LoVo (cell line): ENCODE measurements around the gene LZTS2.

Experiments used
- DNase-seq: peaks from one replicate; pipeline ENCODE4 v3.0.0-alpha.2; 2016; ENCODE audit warnings: low spot score

The LZTS2 gene

GRCh38 chr10:101054876-101055275, 55.3 kb downstream of the LZTS2 start:
- DNase-seq, result no peak

DNA sequence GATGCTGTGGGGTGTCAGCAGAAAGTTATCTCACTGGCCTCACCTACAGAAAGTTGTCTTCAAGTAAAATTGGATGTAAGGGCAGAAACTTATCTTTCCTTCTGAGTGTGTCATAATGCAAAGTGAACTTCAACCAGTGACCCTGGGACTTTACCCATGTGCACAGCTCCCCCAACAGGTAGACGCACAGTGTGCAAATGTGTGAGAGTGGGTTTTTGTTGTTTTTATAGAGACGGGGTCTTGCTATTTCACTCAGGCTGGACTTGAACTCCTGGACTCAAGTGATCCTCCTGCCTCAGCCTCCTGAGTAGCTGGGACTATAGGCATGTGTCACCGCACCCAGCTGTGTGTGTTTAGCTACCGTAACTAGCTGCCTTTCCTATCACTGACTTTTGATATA, 55.8 kb downstream of the LZTS2 start:
- DNase-seq, result no peak

GRCh38 chr10:101056365-101057151, 57.0 kb downstream of the LZTS2 start:
- DNase-seq, result no peak
